Activated CD4-positive, CD25-positive, alpha-beta regulatory T cell (primary cell): ENCODE data around the gene SLITRK6.
"Not testable (repeated sequence)": the region's sequence is repeated elsewhere in the genome, so short reads cannot be mapped to it uniquely, and the experiment has no call there.

ENCODE experiments used
- DNase-seq, 4 experiments: peaks; one replicate each; lab custom pipeline; 2025; lab: John Stamatoyannopoulos, UW

Gene SLITRK6

GRCh38 chr13:85799097-85799582, at the start of gene SLITRK6:
TSS of gene SLITRK6 (minus strand) at chr13:85799419. CDS start at chr13:85796508, 2,911 bp downstream.
- no peak for DNase-seq

GRCh38 chr13:85847012-85847411, 47.8 kb upstream of the SLITRK6 start:
- no peak for DNase-seq

- DNase-seq: no peak
These were observed 42.2 kb upstream of the SLITRK6 start for GRCh38 chr13:85841427-85841826.

GRCh38 chr13:85833921-85834320, 34.7 kb upstream of the SLITRK6 start:
- DNase-seq: no peak

- no peak for DNase-seq
These were observed 29.0 kb upstream of the SLITRK6 start for GRCh38 chr13:85828094-85828684.

GRCh38 chr13:85825454-85825853, 26.2 kb upstream of the SLITRK6 start:
- DNase-seq: no peak

- no peak for DNase-seq
These were observed 24.6 kb upstream of the SLITRK6 start for GRCh38 chr13:85823832-85824231.

- no peak for DNase-seq
These were observed 20.3 kb upstream of the SLITRK6 start for GRCh38 chr13:85819513-85819912.

GRCh38 chr13:85816413-85816812, 17.2 kb upstream of the SLITRK6 start:
- no peak for DNase-seq

GRCh38 chr13:85812282-85812681, 13.1 kb upstream of the SLITRK6 start:
- no peak for DNase-seq

GRCh38 chr13:85808811-85809210, 9.6 kb upstream of the SLITRK6 start:
- DNase-seq: no peak

- DNase-seq: no peak
These were observed 7.4 kb upstream of the SLITRK6 start for GRCh38 chr13:85806553-85807175.

- DNase-seq: no peak
These were observed 663 bp downstream of the SLITRK6 start for GRCh38 chr13:85798556-85798955.

GRCh38 chr13:85797311-85797710, 1.9 kb downstream of the SLITRK6 start:
- no peak for DNase-seq

- DNase-seq: no peak
These were observed 14.0 kb downstream of the SLITRK6 start for GRCh38 chr13:85785205-85785604.

- DNase-seq: no peak
These were observed 26.9 kb downstream of the SLITRK6 start for GRCh38 chr13:85772367-85772766.

GRCh38 chr13:85771856-85772255, 27.4 kb downstream of the SLITRK6 start:
- no peak for DNase-seq

- no peak for DNase-seq
These were observed 30.3 kb downstream of the SLITRK6 start for GRCh38 chr13:85768946-85769345.

- DNase-seq: no peak
These were observed 44.1 kb downstream of the SLITRK6 start for GRCh38 chr13:85755123-85755522.

- DNase-seq: not testable (repeated sequence)
These were observed 55.9 kb downstream of the SLITRK6 start for GRCh38 chr13:85743201-85743770.
